Measurements from ENCODE around the gene DVL1.
"Not testable (repeated sequence)": the region's sequence is repeated elsewhere in the genome, so short reads cannot be mapped to it uniquely, and the experiment has no call there.

Gene DVL1

GRCh38 chr1:1324084-1324523 is 25.1 kb downstream of the DVL1 start:
- DNase-seq = no peak

GRCh38 chr1:1322952-1323351 is 26.3 kb downstream of the DVL1 start:
- DNase-seq = no peak

- DNase-seq = no peak
Observed at GRCh38 chr1:1322418-1322817, 26.8 kb downstream of the DVL1 start.

GRCh38 chr1:1321477-1321876 is 27.7 kb downstream of the DVL1 start:
- DNase-seq = no peak

- no peak for DNase-seq
Observed at GRCh38 chr1:1320666-1321448, 28.4 kb downstream of the DVL1 start.

- no peak for DNase-seq
Observed at GRCh38 chr1:1319646-1319941, 29.6 kb downstream of the DVL1 start.

GRCh38 chr1:1318777-1319645 is 30.2 kb downstream of the DVL1 start:
- DNase-seq = no peak

- DNase-seq = no peak
Observed at GRCh38 chr1:1318131-1318652, 31.0 kb downstream of the DVL1 start.

GRCh38 chr1:1317420-1317819 is 31.8 kb downstream of the DVL1 start:
- DNase-seq = no peak

- DNase-seq = not testable (repeated sequence)
Observed at GRCh38 chr1:1316199-1316598, 33.0 kb downstream of the DVL1 start.

GRCh38 chr1:1315435-1315954 is 33.7 kb downstream of the DVL1 start:
- DNase-seq = no peak

- DNase-seq = no peak
Observed at GRCh38 chr1:1314678-1315335, 34.4 kb downstream of the DVL1 start.

- DNase-seq = no peak
Observed at GRCh38 chr1:1314237-1314586, 35.0 kb downstream of the DVL1 start.

- no peak for DNase-seq
Observed at GRCh38 chr1:1313500-1314236, 35.5 kb downstream of the DVL1 start.

GRCh38 chr1:1312450-1313314 is 36.5 kb downstream of the DVL1 start:
- DNase-seq = no peak

- no peak for DNase-seq
Observed at GRCh38 chr1:1311107-1312104, 37.8 kb downstream of the DVL1 start.

GRCh38 chr1:1310476-1311053 is 38.7 kb downstream of the DVL1 start:
- no peak for DNase-seq

GRCh38 chr1:1310109-1310385 is 39.2 kb downstream of the DVL1 start:
- no peak for DNase-seq

- no peak for DNase-seq
Observed at GRCh38 chr1:1309251-1310108, 39.7 kb downstream of the DVL1 start.

Measured in COR-L47 (cell line).